Activated CD8-positive, alpha-beta memory T cell treated with anti-CD3 and anti-CD28 coated beads for 36 hours (primary cell): ENCODE results near the gene MCCD1. TPM values are rescaled to one million over a fixed set of nuclear protein-coding genes. Genes with fewer than 3 reads are reported as not detected.

Source experiments
- CTCF ChIA-PET: fragments of 350-600 bp; sonication (Branson Sonifier 250); formaldehyde crosslinking; loops from one replicate; lab custom pipeline; 2021; ENCODE audit warnings: antibody characterized with exemption; lab: Charles Lee
- POLR2A ChIA-PET: fragments of 350-600 bp; sonication (Branson Sonifier 250); formaldehyde crosslinking; loops from one replicate; lab custom pipeline; 2021; ENCODE audit warnings: antibody characterized with exemption; lab: Charles Lee
- total RNA-seq, 2 experiments: library from RNA; stranded (reverse); gene quantifications; one replicate each; pipeline ENCODE4 v1.2.3, GENCODE V29; 2021

The MCCD1 gene
- total RNA-seq, 2 experiments from 2014 or later: not detected

DNA sequence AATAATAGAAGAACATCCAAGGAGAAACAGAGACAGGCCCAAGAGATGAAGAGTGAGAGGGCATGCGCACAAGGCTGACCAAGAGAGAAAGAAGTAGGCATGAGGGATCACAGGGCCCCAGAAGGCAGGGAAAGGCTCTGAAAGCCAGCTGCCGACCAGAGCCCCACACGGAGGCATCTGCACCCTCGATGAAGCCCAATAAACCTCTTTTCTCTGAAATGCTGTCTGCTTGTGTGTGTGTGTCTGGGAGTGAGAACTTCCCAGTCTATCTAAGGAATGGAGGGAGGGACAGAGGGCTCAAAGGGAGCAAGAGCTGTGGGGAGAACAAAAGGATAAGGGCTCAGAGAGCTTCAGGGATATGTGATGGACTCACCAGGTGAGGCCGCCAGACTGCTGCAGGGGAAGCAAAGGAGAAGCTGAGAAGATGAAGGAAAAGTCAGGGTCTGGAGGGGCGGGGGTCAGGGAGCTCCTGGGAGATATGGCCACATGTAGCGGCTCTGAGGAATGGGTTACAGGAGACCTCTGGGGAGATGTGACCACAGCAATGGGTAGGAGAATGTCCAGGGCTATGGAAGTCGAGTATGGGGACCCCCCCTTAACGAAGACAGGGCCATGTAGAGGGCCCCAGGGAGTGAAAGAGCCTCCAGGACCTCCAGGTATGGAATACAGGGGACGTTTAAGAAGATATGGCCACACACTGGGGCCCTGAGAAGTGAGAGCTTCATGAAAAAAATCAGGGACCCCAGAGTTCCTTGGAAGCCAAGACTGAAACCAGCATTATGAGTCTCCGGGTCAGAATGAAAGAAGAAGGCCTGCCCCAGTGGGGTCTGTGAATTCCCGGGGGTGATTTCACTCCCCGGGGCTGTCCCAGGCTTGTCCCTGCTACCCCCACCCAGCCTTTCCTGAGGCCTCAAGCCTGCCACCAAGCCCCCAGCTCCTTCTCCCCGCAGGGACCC, 45.6 kb downstream of the MCCD1 start:
- CTCF ChIA-PET: interaction anchor here (0.5 to 9.0 kb wide), 10 partner anchors 9 to 133 kb away, joined by 3 to 80 read pairs (median 6); partner anchors contain the start of genes ATP6V1G2, DDX39B, LST1 and NCR3
- POLR2A ChIA-PET: interaction anchor here (0.5 to 4.9 kb wide), 14 partner anchors 9 to 219 kb away, joined by 3 to 66 read pairs (median 5); partner anchors contain the start of genes BAG6, DDX39B, LST1 and NCR3

DNA sequence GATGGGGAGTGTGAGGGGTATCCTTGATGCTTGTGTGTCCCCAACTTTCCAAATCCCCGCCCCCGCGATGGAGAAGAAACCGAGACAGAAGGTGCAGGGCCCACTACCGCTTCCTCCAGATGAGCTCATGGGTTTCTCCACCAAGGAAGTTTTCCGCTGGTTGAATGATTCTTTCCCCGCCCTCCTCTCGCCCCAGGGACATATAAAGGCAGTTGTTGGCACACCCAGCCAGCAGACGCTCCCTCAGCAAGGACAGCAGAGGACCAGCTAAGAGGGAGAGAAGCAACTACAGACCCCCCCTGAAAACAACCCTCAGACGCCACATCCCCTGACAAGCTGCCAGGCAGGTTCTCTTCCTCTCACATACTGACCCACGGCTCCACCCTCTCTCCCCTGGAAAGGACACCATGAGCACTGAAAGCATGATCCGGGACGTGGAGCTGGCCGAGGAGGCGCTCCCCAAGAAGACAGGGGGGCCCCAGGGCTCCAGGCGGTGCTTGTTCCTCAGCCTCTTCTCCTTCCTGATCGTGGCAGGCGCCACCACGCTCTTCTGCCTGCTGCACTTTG, 46.7 kb downstream of the MCCD1 start, which contains the start of gene TNF:
TSS of gene TNF (plus strand) at position 231 of the 567 bp plus-strand sequence. CDS start at position 408, 177 bp downstream.
- ChIA-PET CTCF (interaction anchor here (0.8 to 9.0 kb wide), 6 partner anchors 11 to 34 kb away, joined by 3 to 80 read pairs (median 18); partner anchors contain the start of genes ATP6V1G2, DDX39B, LST1 and NCR3), POLR2A (interaction anchor here (0.5 to 4.9 kb wide), 16 partner anchors 8 to 961 kb away, joined by 3 to 66 read pairs (median 5); partner anchors contain the start of genes DDX39B, LST1, NCR3 and NFKBIL1)

- CTCF ChIA-PET: interaction anchor here (0.7 to 12.2 kb wide), 10 partner anchors 8 to 35 kb away, joined by 3 to 300 read pairs (median 14); partner anchors contain the start of genes ATP6V1G2, DDX39B, LST1 and NCR3
- POLR2A ChIA-PET: interaction anchor here (0.5 to 4.9 kb wide), 15 partner anchors 7 to 365 kb away, joined by 3 to 66 read pairs (median 5); partner anchors contain the start of genes DDX39B, LST1, NCR3 and NFKBIL1
These were observed 47.4 kb downstream of the MCCD1 start for GRCh38 chr6:31575952-31576685.

- ChIA-PET POLR2A (interaction anchor here (0.6 to 4.9 kb wide), 9 partner anchors 8 to 45 kb away, joined by 3 to 66 read pairs (median 5); partner anchors contain the start of genes NCR3 and NFKBIL1), CTCF (interaction anchor here (0.7 to 12.2 kb wide), 7 partner anchors 9 to 28 kb away, joined by 3 to 300 read pairs (median 9); partner anchors contain the start of genes ATP6V1G2, LST1, NCR3 and NFKBIL1)
These were observed 48.3 kb downstream of the MCCD1 start for GRCh38 chr6:31576897-31577578.

DNA sequence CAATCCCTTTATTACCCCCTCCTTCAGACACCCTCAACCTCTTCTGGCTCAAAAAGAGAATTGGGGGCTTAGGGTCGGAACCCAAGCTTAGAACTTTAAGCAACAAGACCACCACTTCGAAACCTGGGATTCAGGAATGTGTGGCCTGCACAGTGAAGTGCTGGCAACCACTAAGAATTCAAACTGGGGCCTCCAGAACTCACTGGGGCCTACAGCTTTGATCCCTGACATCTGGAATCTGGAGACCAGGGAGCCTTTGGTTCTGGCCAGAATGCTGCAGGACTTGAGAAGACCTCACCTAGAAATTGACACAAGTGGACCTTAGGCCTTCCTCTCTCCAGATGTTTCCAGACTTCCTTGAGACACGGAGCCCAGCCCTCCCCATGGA, 48.8 kb downstream of the MCCD1 start:
- ChIA-PET CTCF (interaction anchor here (0.6 to 12.2 kb wide), 6 partner anchors 9 to 254 kb away, joined by 3 to 300 read pairs (median 11); partner anchors contain the start of genes ATP6V1G2, LST1, NCR3 and NFKBIL1), POLR2A (interaction anchor here (0.6 to 4.9 kb wide), 7 partner anchors 10 to 261 kb away, joined by 3 to 66 read pairs (median 7); partner anchors contain the start of genes NCR3 and NFKBIL1)

DNA sequence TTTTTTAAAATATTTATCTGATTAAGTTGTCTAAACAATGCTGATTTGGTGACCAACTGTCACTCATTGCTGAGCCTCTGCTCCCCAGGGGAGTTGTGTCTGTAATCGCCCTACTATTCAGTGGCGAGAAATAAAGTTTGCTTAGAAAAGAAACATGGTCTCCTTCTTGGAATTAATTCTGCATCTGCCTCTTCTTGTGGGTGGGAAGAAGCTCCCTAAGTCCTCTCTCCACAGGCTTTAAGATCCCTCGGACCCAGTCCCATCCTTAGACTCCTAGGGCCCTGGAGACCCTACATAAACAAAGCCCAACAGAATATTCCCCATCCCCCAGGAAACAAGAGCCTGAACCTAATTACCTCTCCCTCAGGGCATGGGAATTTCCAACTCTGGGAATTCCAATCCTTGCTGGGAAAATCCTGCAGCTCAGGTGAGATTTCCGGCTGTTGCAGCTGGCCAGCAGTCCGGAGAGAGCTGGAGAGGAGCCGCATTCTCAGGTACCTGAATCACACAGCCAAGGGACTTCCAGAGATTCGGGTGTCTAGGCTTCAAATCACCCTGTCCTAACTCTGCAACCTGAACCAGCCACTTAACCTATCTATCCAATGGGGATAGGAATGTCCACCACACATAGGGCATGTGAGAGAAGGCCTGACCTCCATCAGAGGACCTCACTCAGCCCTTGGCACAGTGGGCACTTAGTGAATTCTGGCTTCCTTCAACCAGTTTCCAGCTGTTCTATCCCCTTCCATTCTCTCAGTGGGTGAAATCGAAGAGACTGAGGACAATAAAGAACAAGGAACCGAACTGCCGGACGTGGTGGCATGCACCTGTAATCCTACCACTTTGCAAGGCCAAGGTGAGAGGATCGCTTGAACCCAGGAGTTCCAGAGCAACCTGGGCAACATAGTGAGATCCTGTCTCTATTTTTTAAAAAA, 49.7 kb downstream of the MCCD1 start:
- ChIA-PET CTCF (interaction anchor here (0.6 to 12.2 kb wide), 10 partner anchors 8 to 253 kb away, joined by 3 to 300 read pairs (median 18); partner anchors contain the start of genes ATP6V1G2, LST1, LTA and NCR3), POLR2A (interaction anchor here (0.6 to 4.9 kb wide), 6 partner anchors 15 to 260 kb away, joined by 3 to 66 read pairs (median 4); partner anchors contain the start of gene NCR3)

GRCh38 chr6:31579119-31579505, 50.4 kb downstream of the MCCD1 start:
- CTCF ChIA-PET: interaction anchor here (1.7 to 12.2 kb wide), 6 partner anchors 9 to 37 kb away, joined by 4 to 300 read pairs (median 37); partner anchors contain the start of genes ATP6V1G2, LTA, NCR3 and NFKBIL1
- POLR2A ChIA-PET: interaction anchor here (1.3 to 2.2 kb wide), 3 partner anchors 8 to 20 kb away, joined by 4 to 6 read pairs (median 5); partner anchors contain the start of gene NCR3

Other genes starting within 250 kb of the MCCD1 start
- gene HLA-B, start 171.8 kb upstream of the MCCD1 start, total RNA-seq: 1,000 to 10,000 TPM; 2,691 to 2,699 TPM
- 10 to 100 TPM; 10.8 to 12.7 TPM for gene MICA, start 125.4 kb upstream of the MCCD1 start, total RNA-seq
- 10 to 100 TPM; 22.1 to 22.5 TPM for gene MICB, start 30.8 kb upstream of the MCCD1 start, total RNA-seq
- 100 to 1,000 TPM; 611 to 614 TPM for gene DDX39B, start 13.0 kb downstream of the MCCD1 start, total RNA-seq
- 1 to 10 TPM; 1.2 to 1.4 TPM for gene ATP6V1G2, start 17.6 kb downstream of the MCCD1 start, total RNA-seq
- 10 to 100 TPM; 11.4 to 12.3 TPM for gene NFKBIL1, start 18.6 kb downstream of the MCCD1 start, total RNA-seq
- gene LTA, start 43.3 kb downstream of the MCCD1 start, total RNA-seq: 100 to 1,000 TPM; 702 to 706 TPM
- gene TNF, start 46.6 kb downstream of the MCCD1 start, total RNA-seq: 100 to 1,000 TPM; 161 to 162 TPM
- gene LTB, start 53.5 kb downstream of the MCCD1 start, total RNA-seq: 100 to 1,000 TPM; 178 to 181 TPM
- gene LST1, start 57.3 kb downstream of the MCCD1 start, total RNA-seq: 10 to 100 TPM; 16.3 to 19.2 TPM
- gene NCR3, start 64.0 kb downstream of the MCCD1 start, total RNA-seq: 10 to 100 TPM; 25.2 to 29.7 TPM
- gene AIF1, start 86.3 kb downstream of the MCCD1 start, total RNA-seq: 10 to 100 TPM; 53.8 to 62.0 TPM
- gene PRRC2A, start 91.8 kb downstream of the MCCD1 start, total RNA-seq: 100 to 1,000 TPM; 255 to 257 TPM
- gene BAG6, start 123.7 kb downstream of the MCCD1 start, total RNA-seq: 100 to 1,000 TPM; 254 to 267 TPM
- 1 to 10 TPM; 1.9 to 2.2 TPM for gene APOM, start 126.9 kb downstream of the MCCD1 start, total RNA-seq
- 10 to 100 TPM; 16.7 to 17.6 TPM for gene C6orf47, start 131.8 kb downstream of the MCCD1 start, total RNA-seq
- 10 to 100 TPM; 44.6 to 45.1 TPM for gene GPANK1, start 136.0 kb downstream of the MCCD1 start, total RNA-seq
- 100 to 1,000 TPM; 329 TPM for gene CSNK2B, start 137.1 kb downstream of the MCCD1 start, total RNA-seq
- gene LY6G5B, start 141.0 kb downstream of the MCCD1 start, total RNA-seq: 10 to 100 TPM; 18.1 to 20.1 TPM
- 1 to 10 TPM; 3.1 to 3.5 TPM for gene LY6G5C, start 152.1 kb downstream of the MCCD1 start, total RNA-seq
- 10 to 100 TPM; 30.1 to 32.0 TPM for gene ABHD16A, start 174.4 kb downstream of the MCCD1 start, total RNA-seq
- not detected for gene LY6G6F, start 177.9 kb downstream of the MCCD1 start, total RNA-seq
- not detected for gene LY6G6D, start 186.4 kb downstream of the MCCD1 start, total RNA-seq
- not detected for gene LY6G6C, start 192.8 kb downstream of the MCCD1 start, total RNA-seq
- under 1 TPM in 1 of 2 experiments, not detected in 1; 0.06 TPM for gene MPIG6B, start 194.4 kb downstream of the MCCD1 start, total RNA-seq
- gene DDAH2, start 200.3 kb downstream of the MCCD1 start, total RNA-seq: 1 to 10 TPM; 4.6 to 4.9 TPM
- 100 to 1,000 TPM; 383 to 395 TPM for gene CLIC1, start 207.6 kb downstream of the MCCD1 start, total RNA-seq
- gene MSH5, start 211.0 kb downstream of the MCCD1 start, total RNA-seq: 10 to 100 TPM; 60.3 to 61.5 TPM
- gene SAPCD1, start 233.7 kb downstream of the MCCD1 start, total RNA-seq: 1 to 10 TPM; 7.6 to 8.6 TPM
- gene VWA7, start 248.4 kb downstream of the MCCD1 start, total RNA-seq: 1 to 10 TPM; 1.6 to 1.9 TPM